Transverse colon (tissue), 4 donors: ENCODE results near the gene IFT88.

Source experiments
- EP300 ChIP-seq: sonication (generic); formaldehyde crosslinking; IDR thresholded peaks from one replicate; pipeline ENCODE4 v1.6.1; 2017; ENCODE audit warnings: antibody characterized with exemption, low read depth
- POLR2A ChIP-seq: fragments of 450-650 bp; IDR thresholded peaks from one replicate; pipeline ENCODE4 v1.6.1; 2016; ENCODE audit warnings: antibody characterized with exemption, mild to moderate bottlenecking, moderate library complexity
- POLR2AphosphoS5 ChIP-seq, 3 donors: sonication (generic); formaldehyde crosslinking; IDR thresholded peaks; one replicate each; pipeline ENCODE4 v1.6.1; 2016; ENCODE audit warnings: antibody characterized with exemption in 3 of 3
- TF ChIP-seq, protein P1 (sequence below), 5 experiments: fragments of 200-600 bp in 3 of 5; fragments of 450-650 bp in 2 of 5; sonication (generic) in 3 of 5; IDR thresholded peaks; 1 replicate in 2 of 5; 2 replicates in 3 of 5; pipeline ENCODE4 v1.5.1; 2016 to 2017; ENCODE audit warnings: antibody characterized with exemption in 5 of 5, inconsistent platforms in 3 of 5, mild to moderate bottlenecking in 2 of 5, moderate library complexity in 1 of 5

DNA sequence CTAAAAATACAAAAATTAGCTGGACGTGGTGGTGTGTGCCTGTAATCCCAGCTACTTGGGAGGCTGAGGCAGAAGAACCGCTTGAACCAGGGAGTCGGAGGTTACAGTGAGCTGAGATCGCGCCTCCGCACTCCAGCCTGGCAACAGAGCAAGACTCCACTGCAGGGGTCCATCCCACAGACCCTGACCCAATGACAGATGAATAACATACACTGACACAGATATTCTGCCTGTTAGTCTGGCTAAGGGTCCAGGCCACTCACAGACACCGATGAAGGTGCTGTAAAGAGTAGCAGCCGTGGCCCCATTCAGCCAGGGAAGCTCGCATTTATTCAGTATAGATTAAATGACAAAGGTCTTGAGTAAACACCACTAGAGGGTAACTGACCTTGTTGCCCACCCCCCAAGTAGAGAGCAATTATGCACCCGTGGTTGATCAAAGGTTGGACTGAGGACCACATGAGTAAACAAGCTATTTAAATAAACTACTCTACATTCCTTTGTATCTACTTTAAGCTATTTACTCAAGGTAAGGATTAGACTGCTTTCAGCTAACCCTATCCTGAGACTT, 32.8 kb upstream of the IFT88 start:
- TF ChIP-seq POLR2A (no peak), POLR2AphosphoS5 (IDR thresholded peaks at IDR 0.05) (no peak), EP300 (no peak)
- TF ChIP-seq, protein P1, sequence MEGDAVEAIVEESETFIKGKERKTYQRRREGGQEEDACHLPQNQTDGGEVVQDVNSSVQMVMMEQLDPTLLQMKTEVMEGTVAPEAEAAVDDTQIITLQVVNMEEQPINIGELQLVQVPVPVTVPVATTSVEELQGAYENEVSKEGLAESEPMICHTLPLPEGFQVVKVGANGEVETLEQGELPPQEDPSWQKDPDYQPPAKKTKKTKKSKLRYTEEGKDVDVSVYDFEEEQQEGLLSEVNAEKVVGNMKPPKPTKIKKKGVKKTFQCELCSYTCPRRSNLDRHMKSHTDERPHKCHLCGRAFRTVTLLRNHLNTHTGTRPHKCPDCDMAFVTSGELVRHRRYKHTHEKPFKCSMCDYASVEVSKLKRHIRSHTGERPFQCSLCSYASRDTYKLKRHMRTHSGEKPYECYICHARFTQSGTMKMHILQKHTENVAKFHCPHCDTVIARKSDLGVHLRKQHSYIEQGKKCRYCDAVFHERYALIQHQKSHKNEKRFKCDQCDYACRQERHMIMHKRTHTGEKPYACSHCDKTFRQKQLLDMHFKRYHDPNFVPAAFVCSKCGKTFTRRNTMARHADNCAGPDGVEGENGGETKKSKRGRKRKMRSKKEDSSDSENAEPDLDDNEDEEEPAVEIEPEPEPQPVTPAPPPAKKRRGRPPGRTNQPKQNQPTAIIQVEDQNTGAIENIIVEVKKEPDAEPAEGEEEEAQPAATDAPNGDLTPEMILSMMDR (IDR thresholded peaks at IDR 0.05): no peak
